RWPE1 (cell line): ENCODE measurements around the gene MATCAP1.

ENCODE experiments used
- CTCF ChIA-PET: fragments of 350-600 bp; sonication (Branson Sonifier 250); formaldehyde crosslinking; extraction: SDS; loops from one replicate; lab custom pipeline; 2021; lab: Yijun Ruan, JAX
- POLR2A ChIA-PET: fragments of 400-600 bp; formaldehyde crosslinking; extraction: SDS; loops from one replicate; lab custom pipeline; 2020; ENCODE audit warnings: antibody characterized with exemption; ENCODE audit not compliant: low non-redundant PET; lab: Yijun Ruan, JAX
- DNase-seq: peaks from one replicate; pipeline ENCODE4 v3.0.0; 2012; ENCODE audit warnings: low spot score
- H3K27ac ChIP-seq: fragments of 450-650 bp; 2 replicates; pipeline ENCODE4 v1.5.1; 2017
- CTCF ChIP-seq: fragments of 450-650 bp; conservative IDR thresholded peaks from 2 replicates; pipeline ENCODE4 v1.5.1; 2017; ENCODE audit warnings: low read depth, mild to moderate bottlenecking

MATCAP1 gene

GRCh38 chr16:67215706-67216105 lies 31.9 kb upstream of the MATCAP1 start:
- H3K27ac ChIP-seq, result peak overlapping the region; percentile 11
- CTCF ChIA-PET, result no interaction called here
- no peak for TF ChIP-seq CTCF
- DNase-seq, result no peak
- POLR2A ChIA-PET, result no interaction called here

DNA sequence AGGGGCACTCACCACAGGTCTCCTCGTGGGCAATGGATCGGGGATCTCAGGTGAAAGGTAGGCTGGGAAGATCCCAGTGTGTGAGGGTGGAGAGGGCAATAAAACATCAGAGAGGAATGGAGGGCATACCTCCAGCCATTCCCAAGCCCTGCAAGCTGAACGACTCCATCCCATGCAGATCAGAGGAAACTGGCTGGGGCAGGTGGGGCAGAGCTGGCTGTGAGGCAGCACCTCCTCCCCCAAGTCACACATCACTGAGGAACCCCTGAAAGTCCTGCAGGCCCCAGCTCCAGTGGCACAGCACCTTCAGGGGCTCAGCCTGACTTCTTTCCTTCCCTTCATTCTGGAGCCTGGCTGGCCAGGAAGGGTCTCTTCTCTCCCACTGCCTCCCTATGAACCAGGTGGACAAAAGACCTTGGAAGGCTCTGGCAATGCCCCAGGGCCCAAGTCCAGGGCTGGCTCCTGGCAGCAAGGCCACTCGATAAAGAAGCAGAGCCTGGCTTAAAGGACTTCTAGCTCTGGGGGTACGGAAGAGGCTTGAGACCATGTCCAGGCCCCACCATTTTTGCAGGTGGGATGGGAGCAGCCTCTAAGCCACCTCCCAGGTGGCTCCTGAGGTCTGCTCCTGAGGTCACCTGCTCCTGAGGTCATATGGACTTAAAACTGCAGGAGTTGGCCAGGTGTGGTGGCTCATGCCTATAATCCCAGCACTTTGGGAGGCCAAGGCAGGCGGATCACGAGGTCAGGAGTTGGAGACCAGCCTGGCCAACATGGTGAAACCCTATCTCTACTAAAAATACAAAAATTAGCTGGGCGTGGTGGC lies 29.6 kb upstream of the MATCAP1 start:
- peak overlapping the region; percentile 93 for H3K27ac ChIP-seq
- DNase-seq, result no peak
- POLR2A ChIA-PET, result interaction anchor here (2.2 kb wide), 1 partner anchor 33 kb away, joined by 14 read pairs; no protein-coding TSS in a partner anchor
- no peak for TF ChIP-seq CTCF
- CTCF ChIA-PET, result interaction anchor here (4.2 kb wide), 1 partner anchor 14 kb away, joined by 19 read pairs; the partner anchor contains the start of gene ELMO3

DNA sequence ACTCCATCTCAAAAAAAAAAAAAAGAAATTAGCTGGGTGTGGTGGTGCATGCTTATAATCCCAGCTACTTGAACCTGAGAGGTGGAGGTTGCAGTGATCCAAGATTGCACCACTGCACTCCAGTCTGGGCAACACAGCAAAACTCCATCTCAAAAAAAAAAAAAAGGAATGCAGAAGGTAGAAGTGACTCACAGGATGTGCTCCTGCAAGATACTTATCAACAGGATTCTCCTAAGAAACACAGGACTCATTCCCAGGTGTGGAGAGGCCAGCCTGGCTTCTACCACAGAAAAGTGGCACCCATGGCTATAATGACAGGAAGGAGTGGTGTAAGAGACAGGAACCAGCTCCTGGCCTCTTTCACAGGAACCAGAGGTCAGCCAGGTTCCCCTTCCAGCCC lies 29.0 kb upstream of the MATCAP1 start:
- POLR2A ChIA-PET, result interaction anchor here (0.7 to 2.2 kb wide), 2 partner anchors 34 to 58 kb away, joined by 3 to 14 read pairs; no protein-coding TSS in a partner anchor
- H3K27ac ChIP-seq, result peak overlapping the region; percentile 93
- CTCF ChIA-PET, result interaction anchor here (0.7 to 4.2 kb wide), 3 partner anchors 14 to 187 kb away, joined by 3 to 19 read pairs (median 4); partner anchors contain the start of gene ELMO3
- peak; percentile 79 for DNase-seq
- TF ChIP-seq CTCF, result no peak

DNA sequence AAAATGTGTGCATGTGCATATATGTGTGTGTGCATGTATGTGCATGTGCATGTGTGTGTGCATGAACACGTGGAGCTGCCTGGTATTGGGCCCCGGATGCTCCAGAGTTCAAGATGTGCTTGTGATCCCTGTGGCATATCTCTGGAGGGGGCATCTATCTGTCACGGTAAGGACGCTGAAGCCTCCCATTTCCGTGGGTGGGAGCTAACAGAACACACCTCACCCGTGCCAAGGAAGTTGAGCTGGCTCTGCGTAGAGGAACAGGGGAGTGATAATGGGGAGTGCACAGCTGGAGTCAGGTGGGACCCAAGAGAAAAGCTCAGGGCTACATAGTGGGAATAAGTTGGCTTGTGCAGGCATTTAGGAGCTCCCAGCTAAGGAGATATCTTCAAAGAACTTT lies 27.9 kb upstream of the MATCAP1 start:
- TF ChIP-seq CTCF, result no peak
- POLR2A ChIA-PET, result interaction anchor here (2.2 kb wide), 1 partner anchor 35 kb away, joined by 14 read pairs; no protein-coding TSS in a partner anchor
- H3K27ac ChIP-seq, result peak overlapping the region; percentile 93
- CTCF ChIA-PET, result interaction anchor here (1.0 to 4.2 kb wide), 2 partner anchors 13 to 56 kb away, joined by 3 to 19 read pairs; partner anchors contain the start of gene ELMO3
- DNase-seq, result no peak

DNA sequence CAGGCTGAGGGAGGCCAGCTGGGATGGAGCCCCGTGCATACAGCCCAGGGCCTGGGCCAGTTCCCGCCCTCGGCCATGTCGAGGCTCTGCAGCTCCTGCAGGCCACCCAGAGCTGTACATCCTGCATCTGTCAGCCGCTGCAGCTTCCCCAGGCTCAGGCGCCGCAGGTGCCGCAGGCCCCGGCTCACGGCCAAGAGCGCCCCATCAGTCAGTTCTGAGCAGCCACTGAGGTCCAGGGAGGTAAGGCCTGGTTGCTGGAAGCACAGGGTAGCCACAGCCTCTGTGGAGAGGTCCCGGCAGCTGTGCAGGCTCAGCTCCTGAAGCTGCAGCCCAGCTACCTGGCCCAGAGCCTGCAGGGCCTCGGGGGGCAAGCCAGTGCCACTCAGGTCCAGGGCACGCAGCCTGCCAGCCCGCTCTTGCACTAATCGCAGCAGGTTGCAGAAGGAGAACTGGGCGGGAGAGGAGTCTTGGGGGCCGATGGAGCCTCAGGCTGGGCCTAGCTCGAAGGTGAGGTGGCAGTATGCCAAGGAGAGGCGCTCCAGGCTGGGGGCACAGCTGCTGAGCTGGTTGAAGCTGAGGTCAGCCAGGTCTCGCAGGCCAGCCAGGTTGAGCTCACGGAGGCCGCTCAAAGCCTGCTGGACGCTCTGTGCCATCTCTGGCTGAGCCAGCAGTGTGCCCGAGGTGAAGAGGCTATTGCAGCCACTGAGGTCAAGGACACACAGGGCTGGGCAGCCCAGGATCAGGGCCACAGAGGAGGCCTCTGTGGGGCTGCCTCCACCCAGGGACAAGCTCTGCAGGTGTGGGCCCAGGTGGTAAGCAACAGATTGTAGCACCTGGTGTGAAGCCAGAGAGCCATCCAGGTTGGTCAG lies 26.5 kb upstream of the MATCAP1 start:
- H3K27ac ChIP-seq, result peak overlapping the region; percentile 87
- DNase-seq, result no peak
- no peak for TF ChIP-seq CTCF
- ChIA-PET CTCF (interaction anchor here (0.7 to 4.2 kb wide), 2 partner anchors 11 to 437 kb away, joined by 3 to 19 read pairs; partner anchors contain the start of gene ELMO3), POLR2A (no interaction called here)

DNA sequence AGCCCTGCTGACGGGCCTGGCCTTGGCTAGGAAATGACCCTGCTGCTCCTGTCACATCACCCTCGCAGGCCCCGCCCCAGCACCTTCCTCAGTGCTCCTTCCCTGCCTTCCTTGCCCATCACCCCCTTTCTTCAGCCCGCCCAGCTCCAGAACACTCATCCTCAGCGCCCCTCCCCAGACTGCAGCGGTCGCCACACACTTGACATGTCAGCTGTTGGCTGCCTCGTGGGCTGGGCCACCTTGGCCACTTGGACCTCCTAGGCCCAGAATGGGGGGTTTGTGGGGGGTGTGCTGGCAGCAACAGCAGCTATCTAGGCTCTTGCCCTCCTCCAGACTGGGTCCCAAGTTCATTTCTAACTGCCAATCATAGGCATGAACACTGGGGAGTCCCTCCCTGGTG lies 25.8 kb upstream of the MATCAP1 start:
- no peak for DNase-seq
- POLR2A ChIA-PET, result no interaction called here

More for the DNA sequence above, 25.8 kb upstream of the MATCAP1 start:
- H3K27ac ChIP-seq, result peak overlapping the region; percentile 87
- CTCF ChIA-PET, result interaction anchor here (3.7 to 4.2 kb wide), 2 partner anchors 11 kb away, joined by 19 to 20 read pairs; partner anchors contain the start of gene ELMO3
- no peak for TF ChIP-seq CTCF
